GM12865 (cell line): Measurements from ENCODE around the gene GPR12.

Experiments used
- DNase-seq: peaks from one replicate; pipeline ENCODE4 v3.0.0; 2010; ENCODE audit warnings: low read depth
- H3K4me3 ChIP-seq: 2 replicates; pipeline ENCODE4 v1.5.1; 2011; ENCODE audit warnings: mild to moderate bottlenecking, low read depth, low read length, control low read depth
- TF ChIP-seq, protein P1 (sequence below): IDR thresholded peaks from 2 replicates; pipeline ENCODE4 v1.5.1; 2011; ENCODE audit warnings: low read length, control low read depth, low read depth, inconsistent platforms; ENCODE audit not compliant: insufficient read depth; ENCODE audit errors: missing control alignments

Gene GPR12

DNA sequence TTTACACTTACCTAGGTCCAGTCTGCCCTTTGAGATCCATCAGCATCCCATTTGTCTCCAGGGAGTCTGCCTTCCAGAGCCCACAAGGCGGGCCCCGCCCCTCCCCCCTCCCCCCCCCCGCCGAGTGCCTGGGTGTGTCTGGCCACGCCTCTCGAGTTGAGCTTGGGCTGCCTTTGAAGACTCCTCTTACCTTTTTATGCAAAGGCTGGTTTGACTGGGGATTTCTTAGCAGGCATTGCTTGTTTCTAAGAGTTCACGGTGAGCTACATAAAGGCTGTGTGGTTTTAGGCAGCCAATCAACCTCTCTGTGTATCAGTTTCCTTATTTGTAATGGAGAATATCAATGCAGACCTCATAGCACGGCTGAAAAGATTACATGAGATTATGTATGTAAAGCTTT is 11.3 kb downstream of the GPR12 start:
- H3K4me3 ChIP-seq, result no peak overlapping the region
- TF ChIP-seq, protein P1, sequence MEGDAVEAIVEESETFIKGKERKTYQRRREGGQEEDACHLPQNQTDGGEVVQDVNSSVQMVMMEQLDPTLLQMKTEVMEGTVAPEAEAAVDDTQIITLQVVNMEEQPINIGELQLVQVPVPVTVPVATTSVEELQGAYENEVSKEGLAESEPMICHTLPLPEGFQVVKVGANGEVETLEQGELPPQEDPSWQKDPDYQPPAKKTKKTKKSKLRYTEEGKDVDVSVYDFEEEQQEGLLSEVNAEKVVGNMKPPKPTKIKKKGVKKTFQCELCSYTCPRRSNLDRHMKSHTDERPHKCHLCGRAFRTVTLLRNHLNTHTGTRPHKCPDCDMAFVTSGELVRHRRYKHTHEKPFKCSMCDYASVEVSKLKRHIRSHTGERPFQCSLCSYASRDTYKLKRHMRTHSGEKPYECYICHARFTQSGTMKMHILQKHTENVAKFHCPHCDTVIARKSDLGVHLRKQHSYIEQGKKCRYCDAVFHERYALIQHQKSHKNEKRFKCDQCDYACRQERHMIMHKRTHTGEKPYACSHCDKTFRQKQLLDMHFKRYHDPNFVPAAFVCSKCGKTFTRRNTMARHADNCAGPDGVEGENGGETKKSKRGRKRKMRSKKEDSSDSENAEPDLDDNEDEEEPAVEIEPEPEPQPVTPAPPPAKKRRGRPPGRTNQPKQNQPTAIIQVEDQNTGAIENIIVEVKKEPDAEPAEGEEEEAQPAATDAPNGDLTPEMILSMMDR, result no peak
- DNase-seq, result no peak

DNA sequence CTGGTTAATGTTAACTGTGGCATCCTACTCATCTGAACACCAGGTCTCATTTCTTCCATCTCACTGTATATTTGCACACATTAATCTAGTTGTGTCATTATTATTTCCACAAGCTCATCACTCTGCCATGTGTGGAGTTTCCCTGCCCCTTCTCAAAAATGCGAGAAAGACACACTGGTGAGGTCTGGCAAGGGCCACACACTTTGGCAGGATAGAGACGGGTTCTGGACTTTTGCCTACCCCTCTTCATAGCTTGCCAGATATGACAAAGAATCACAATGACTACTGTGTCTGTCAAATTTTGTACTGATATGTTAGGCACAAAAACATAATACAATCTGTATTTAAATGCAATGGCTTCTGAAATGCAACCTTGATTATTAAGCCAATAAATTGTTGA is 12.9 kb downstream of the GPR12 start:
- DNase-seq, result no peak
- H3K4me3 ChIP-seq, result no peak overlapping the region
- TF ChIP-seq, protein P1, result no peak

DNA sequence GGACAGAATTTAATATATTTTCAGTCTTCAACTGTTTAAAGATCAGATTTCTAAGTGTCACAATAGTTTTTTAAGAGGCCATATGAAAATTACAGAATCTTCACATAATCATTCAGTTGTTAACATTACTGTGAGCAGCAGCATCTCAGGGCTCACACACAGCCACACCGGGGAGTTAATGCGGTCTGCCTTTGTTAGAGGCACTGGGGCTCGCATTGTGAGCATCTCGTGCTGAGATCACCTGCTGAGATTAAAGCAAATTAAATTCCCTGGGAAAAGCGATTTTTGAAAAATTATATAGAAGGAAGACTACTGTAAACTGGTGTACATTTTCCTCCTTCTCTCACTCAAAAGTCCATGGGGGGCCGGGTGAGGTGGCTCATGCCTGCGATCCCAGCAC is 16.6 kb downstream of the GPR12 start:
- H3K4me3 ChIP-seq, result no peak overlapping the region
- TF ChIP-seq, protein P1, result no peak
- DNase-seq, result no peak

DNA sequence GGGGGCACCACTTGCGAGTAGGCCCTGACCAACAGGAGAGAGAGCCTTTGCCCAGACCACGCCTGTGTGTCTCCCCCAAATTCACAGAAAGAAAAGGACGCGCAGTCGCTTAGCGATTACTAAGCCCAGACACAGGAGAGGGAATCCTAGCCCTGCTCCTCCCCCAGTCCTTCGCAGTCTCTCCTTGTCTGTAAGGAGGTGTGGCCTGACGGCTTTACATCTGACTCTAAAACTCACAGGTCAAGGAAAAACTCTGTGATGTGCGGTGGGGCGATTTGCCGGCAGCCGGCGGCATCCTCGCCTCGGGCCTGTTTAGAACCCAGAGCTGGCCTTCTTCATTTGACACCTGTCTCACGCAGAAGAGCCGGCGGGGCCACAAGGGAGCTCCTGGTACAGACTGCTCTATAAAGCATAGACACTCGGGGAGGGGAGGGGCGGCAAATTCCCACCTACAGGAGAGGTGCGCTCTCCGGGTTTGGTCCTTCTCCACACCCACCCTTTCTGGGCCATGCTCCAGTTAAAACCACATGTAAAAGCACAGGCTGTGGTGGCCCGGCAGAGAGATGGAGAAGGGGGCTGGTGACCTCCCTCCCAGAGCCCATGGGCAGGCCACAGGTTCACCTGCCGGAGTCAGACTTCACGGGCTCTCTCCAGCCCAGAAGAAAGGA is 17.8 kb downstream of the GPR12 start:
- TF ChIP-seq, protein P1, result no peak
- no peak overlapping the region for H3K4me3 ChIP-seq

DNA sequence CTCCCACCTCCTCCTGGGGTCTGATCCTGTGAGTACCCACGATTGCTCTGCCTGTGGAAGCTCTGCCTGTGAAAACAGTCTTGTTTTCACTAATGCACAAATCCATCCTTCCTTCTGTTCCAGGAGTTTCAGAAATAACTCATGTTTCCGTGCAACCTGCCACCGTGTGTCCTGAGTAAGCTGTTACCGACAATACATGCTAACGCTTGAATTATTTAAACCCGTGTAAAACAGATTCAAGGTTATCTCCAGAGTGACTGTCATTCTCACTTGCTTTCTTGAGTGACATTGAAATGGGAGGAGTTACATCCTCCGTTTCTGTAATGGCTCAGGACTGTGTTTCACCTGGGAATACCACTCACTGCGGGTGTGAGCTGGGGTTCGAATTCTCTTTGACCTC is 24.9 kb downstream of the GPR12 start:
- DNase-seq, result no peak
- TF ChIP-seq, protein P1, result no peak
- no peak overlapping the region for H3K4me3 ChIP-seq

More for the DNA sequence above, 17.8 kb downstream of the GPR12 start:
- no peak for DNase-seq

DNA sequence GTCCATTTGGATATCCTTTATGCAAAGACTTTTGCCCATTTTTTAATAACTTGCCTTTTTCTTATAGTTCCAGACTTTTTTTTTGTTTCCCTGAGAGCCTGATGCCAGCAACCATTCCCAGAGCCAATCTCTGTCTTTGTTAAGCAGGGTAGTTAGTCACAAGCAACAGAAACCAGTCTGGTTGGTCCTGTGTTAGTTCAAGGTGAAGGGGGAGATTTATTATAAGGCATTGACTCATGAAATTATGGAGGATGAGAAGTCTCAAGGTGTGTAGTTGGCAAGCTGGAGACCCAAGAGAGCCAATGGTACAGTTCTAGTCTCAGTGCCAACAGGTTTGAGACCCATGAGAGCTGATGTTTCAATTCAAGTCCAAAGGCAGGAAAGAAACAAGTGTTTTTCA is 33.0 kb downstream of the GPR12 start:
- no peak for DNase-seq
- TF ChIP-seq, protein P1, result no peak
- no peak overlapping the region for H3K4me3 ChIP-seq

DNA sequence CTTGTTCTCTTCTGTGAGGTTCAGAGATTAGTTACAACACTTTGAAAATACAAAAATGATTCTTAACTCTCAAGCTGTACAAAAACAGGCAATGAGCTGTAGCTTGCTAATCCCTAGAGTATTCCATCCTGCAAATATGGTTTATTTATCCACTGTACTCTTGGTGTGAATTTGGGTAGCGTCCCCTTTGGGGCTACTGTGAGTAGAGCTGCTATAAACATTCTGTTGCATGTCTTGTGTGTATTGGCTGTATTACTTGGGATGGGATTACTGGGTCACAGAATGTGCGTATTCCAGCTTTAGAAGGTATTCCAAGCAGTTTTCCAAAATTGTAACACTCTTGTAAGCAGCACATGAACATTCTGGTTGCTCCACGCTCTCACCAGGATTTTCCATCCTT is 33.5 kb downstream of the GPR12 start:
- H3K4me3 ChIP-seq, result no peak overlapping the region
- DNase-seq, result no peak
- TF ChIP-seq, protein P1, result no peak
